ENCODE data around the gene CA6.
A peak's percentile ranks its signal among the peaks of the same experiment; 100 is the strongest.

CA6 gene

DNA sequence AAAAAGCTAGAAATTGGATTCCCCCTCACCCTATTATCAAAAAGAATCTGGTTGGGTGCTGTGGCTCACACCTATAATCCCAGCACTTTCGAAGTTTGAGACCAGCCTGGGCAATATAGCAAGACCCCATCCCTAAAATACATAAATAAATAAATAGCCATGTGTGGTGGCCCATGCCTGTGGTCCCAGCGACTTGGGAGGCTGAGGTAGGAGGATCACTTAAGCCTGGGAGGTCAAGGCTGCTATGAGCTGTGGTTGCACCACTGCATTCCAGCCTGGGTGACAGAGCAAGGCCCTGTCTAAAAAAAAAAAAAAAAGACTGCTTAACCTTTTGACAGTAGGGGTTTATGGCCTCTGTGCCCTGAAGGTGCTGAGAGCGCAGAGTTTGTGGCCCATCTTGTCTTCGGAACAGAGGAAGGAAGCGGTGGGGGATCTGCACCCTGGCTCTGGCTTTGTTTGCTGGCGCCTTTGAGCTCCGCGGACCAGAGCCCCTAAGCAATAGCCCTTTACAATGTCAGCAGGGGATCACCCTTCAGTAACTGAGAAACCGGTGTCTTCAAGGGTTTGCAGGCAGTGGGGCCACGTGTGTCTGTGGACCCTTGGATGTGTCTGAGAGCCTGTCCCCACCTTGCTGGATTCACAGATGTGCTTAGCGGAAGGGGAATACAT is 58.5 kb downstream of the CA6 start:
- Histone ChIP-seq H3K4me3 (ENCODE audit: low read length) (no peak overlapping the region), H3K27ac (ENCODE audit: low read length) (no peak overlapping the region), H3K9me3 (replicated peaks; ENCODE audit: insufficient read depth, low read length) (no peaks in the 10 kb centered on the region), H3K9ac (ENCODE audit: low read length) (no peak overlapping the region), H3K36me3 (replicated peaks; ENCODE audit: insufficient read depth, low read length) (no peaks in the 10 kb centered on the region), H4K20me1 (ENCODE audit: insufficient read depth, low read length) (no peaks in the 10 kb centered on the region), H2AFZ (ENCODE audit: low read length) (no peak overlapping the region), H3K9me2 (replicated peaks; ENCODE audit: insufficient read depth, low read length) (no peaks in the 10 kb centered on the region), H3K4me1 (ENCODE audit: low read length) (no peaks in the 10 kb centered on the region), H3K27me3 (replicated peaks; ENCODE audit: insufficient read depth, low read length) (peaks cover 21% of the 10 kb centered on the region), H3K4me2 (ENCODE audit: low read depth, low read length) (no peak overlapping the region), H3F3A (ENCODE audit: insufficient read depth, low read length) (no peaks in the 10 kb centered on the region), H3K79me2 (ENCODE audit: low read length) (no peaks in the 10 kb centered on the region)
- TF ChIP-seq EZH2 (optimal IDR thresholded peaks at IDR 0.05; ENCODE audit: low read depth, low read length): no peak
- no peak for TF ChIP-seq EZH2phosphoT487 (IDR thresholded peaks at IDR 0.05; ENCODE audit: low read length)
- TF ChIP-seq CTCF (IDR thresholded peaks at IDR 0.05; ENCODE audit: low read length): no peak
- no peak for DNase-seq

DNA sequence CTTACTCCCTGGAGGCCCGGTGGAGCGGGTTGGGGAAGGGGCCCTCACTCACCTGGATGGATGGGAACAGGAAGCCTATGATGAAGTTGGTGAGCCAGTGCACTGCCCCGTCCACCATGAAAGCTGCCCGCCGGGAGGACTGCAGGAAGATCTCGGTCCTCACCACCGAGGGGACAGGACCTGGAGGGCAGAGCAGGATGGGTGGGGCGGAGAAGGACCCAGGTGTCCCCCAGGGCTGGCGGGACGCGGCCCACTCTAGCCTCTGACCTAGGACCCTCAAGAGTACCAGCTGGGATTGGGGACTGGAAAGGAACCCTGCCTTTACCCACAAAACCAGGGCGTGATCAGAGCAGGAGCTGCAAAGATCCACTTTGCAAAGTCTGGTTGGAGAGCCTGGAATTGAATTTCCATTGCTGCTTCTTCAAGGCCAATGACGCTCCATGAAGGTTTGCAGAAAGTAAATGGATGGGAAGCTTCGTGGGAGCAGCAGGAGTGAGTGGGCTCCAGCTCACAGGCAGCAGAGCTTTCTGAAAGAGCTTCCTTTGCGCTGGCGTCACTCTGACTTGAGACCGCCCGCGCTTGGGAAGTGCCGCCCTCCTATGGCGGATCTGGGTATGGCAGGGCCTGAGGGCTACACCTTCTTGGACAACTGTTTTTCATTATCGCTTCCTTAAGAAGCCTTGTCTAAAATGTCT is 59.2 kb downstream of the CA6 start:
- Histone ChIP-seq H2AFZ (ENCODE audit: low read length) (peak overlapping the region; percentile 61), H3K4me2 (ENCODE audit: low read depth, low read length) (peak overlapping the region; percentile 34; the same call in 1 of the 2 replicates), H3K9me2 (replicated peaks; ENCODE audit: insufficient read depth, low read length) (no peaks in the 10 kb centered on the region), H3K27ac (ENCODE audit: low read length) (no peak overlapping the region), H3K36me3 (replicated peaks; ENCODE audit: insufficient read depth, low read length) (no peaks in the 10 kb centered on the region), H3K79me2 (ENCODE audit: low read length) (no peaks in the 10 kb centered on the region), H3K9me3 (replicated peaks; ENCODE audit: insufficient read depth, low read length) (no peaks in the 10 kb centered on the region), H4K20me1 (ENCODE audit: insufficient read depth, low read length) (no peaks in the 10 kb centered on the region), H3K9ac (ENCODE audit: low read length) (no peak overlapping the region), H3K4me3 (ENCODE audit: low read length) (no peak overlapping the region), H3K4me1 (ENCODE audit: low read length) (peaks cover 3% of the 10 kb centered on the region; the same call in 1 of the 2 replicates), H3K27me3 (replicated peaks; ENCODE audit: insufficient read depth, low read length) (peaks cover 22% of the 10 kb centered on the region), H3F3A (ENCODE audit: insufficient read depth, low read length) (no peaks in the 10 kb centered on the region)
- peak; percentile 74 for DNase-seq
- TF ChIP-seq EZH2phosphoT487 (IDR thresholded peaks at IDR 0.05; ENCODE audit: low read length) (no peak), CTCF (IDR thresholded peaks at IDR 0.05; ENCODE audit: low read length) (peak; percentile 95), EZH2 (optimal IDR thresholded peaks at IDR 0.05; ENCODE audit: low read depth, low read length) (no peak)

DNA sequence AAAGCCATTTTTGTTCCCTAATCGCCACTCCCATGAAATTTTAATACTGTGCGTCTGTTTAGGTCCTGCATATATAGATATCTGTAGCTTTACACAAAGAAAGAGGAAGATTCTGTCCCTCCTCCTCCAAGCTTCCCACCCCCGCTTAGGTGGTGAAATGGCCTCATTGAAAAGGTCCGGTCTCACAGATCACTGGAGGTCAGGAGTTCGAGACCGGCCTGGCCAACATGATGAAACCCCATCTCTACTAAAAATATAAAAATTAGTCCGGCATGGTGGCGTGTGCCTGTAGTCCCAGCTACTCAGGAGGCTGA is 59.7 kb downstream of the CA6 start:
- DNase-seq: no peak

More for the DNA sequence above, 59.7 kb downstream of the CA6 start:
- Histone ChIP-seq H3K9ac (ENCODE audit: low read length) (no peak overlapping the region), H3F3A (ENCODE audit: insufficient read depth, low read length) (no peaks in the 10 kb centered on the region), H3K27me3 (replicated peaks; ENCODE audit: insufficient read depth, low read length) (peaks cover 22% of the 10 kb centered on the region), H3K79me2 (ENCODE audit: low read length) (no peaks in the 10 kb centered on the region), H3K36me3 (replicated peaks; ENCODE audit: insufficient read depth, low read length) (no peaks in the 10 kb centered on the region), H3K4me3 (ENCODE audit: low read length) (no peak overlapping the region), H3K27ac (ENCODE audit: low read length) (no peak overlapping the region), H3K9me3 (replicated peaks; ENCODE audit: insufficient read depth, low read length) (no peaks in the 10 kb centered on the region), H3K4me2 (ENCODE audit: low read depth, low read length) (no peak overlapping the region), H2AFZ (ENCODE audit: low read length) (no peak overlapping the region), H3K4me1 (ENCODE audit: low read length) (peaks cover 4% of the 10 kb centered on the region; the same call in 1 of the 2 replicates), H3K9me2 (replicated peaks; ENCODE audit: insufficient read depth, low read length) (no peaks in the 10 kb centered on the region), H4K20me1 (ENCODE audit: insufficient read depth, low read length) (no peaks in the 10 kb centered on the region)
- TF ChIP-seq CTCF (IDR thresholded peaks at IDR 0.05; ENCODE audit: low read length) (no peak), EZH2 (optimal IDR thresholded peaks at IDR 0.05; ENCODE audit: low read depth, low read length) (no peak), EZH2phosphoT487 (IDR thresholded peaks at IDR 0.05; ENCODE audit: low read length) (no peak)

All from MM.1S (cell line).